H9 (cell line): ENCODE data around the gene RFX8. TPM values are rescaled to one million over a fixed set of nuclear protein-coding genes. Genes with fewer than 3 reads are reported as not detected.

Source experiments
- DNase-seq: peaks from one replicate; pipeline ENCODE4 v3.0.0-alpha.2; 2017
- H2AFZ ChIP-seq: one replicate; pipeline ENCODE4 v1.6.1; 2013; ENCODE audit warnings: mild to moderate bottlenecking, low read length, control low read depth, moderate library complexity
- H2AK5ac ChIP-seq: 2 replicates; pipeline ENCODE4 v1.6.1; 2013; ENCODE audit warnings: low read length, control low read depth, mixed read lengths; ENCODE audit not compliant: insufficient read length
- H2BK120ac ChIP-seq: one replicate; pipeline ENCODE4 v1.6.1; 2013; ENCODE audit warnings: low read depth, mild to moderate bottlenecking, low read length, control low read depth, inconsistent platforms; ENCODE audit not compliant: poor library complexity, severe bottlenecking
- H2BK12ac ChIP-seq: 2 replicates; pipeline ENCODE4 v1.6.1; 2013; ENCODE audit warnings: low read length, control low read depth, mixed read lengths, low read depth; ENCODE audit not compliant: insufficient read length
- H2BK15ac ChIP-seq: 2 replicates; pipeline ENCODE4 v1.6.1; 2013; ENCODE audit warnings: low read depth, low read length, control low read depth
- H2BK20ac ChIP-seq: one replicate; pipeline ENCODE4 v1.6.1; 2013; ENCODE audit warnings: low read depth, mild to moderate bottlenecking, low read length, control low read depth, inconsistent platforms; ENCODE audit not compliant: poor library complexity, severe bottlenecking
- H2BK5ac ChIP-seq: 2 replicates; pipeline ENCODE4 v1.6.1; 2013; ENCODE audit warnings: low read length, control low read depth, mixed read lengths; ENCODE audit not compliant: insufficient read length
- H3K14ac ChIP-seq: 2 replicates; pipeline ENCODE4 v1.6.1; 2013; ENCODE audit warnings: low read length, control low read depth; ENCODE audit not compliant: insufficient read depth
- H3K18ac ChIP-seq: 2 replicates; pipeline ENCODE4 v1.6.1; 2013; ENCODE audit warnings: low read depth, mild to moderate bottlenecking, mixed read lengths, low read length, control low read depth; ENCODE audit not compliant: insufficient read length
- H3K23ac ChIP-seq: 2 replicates; pipeline ENCODE4 v1.6.1; 2013; ENCODE audit warnings: low read length, control low read depth, mixed read lengths, low read depth; ENCODE audit not compliant: insufficient read length
- H3K23me2 ChIP-seq: 2 replicates; pipeline ENCODE4 v1.6.1; 2013; ENCODE audit warnings: low read depth, mild to moderate bottlenecking, mixed read lengths, low read length, control low read depth; ENCODE audit not compliant: insufficient read length, poor library complexity, severe bottlenecking
- H3K27ac ChIP-seq: 2 replicates; pipeline ENCODE4 v1.5.1; 2013; ENCODE audit warnings: low read length, control low read depth, mixed read lengths, low read depth; ENCODE audit not compliant: insufficient read length
- H3K27me3 ChIP-seq: 2 replicates; pipeline ENCODE4 v1.6.1; 2013; ENCODE audit warnings: low read length, control low read depth, inconsistent platforms; ENCODE audit not compliant: insufficient read depth
- H3K4ac ChIP-seq: 2 replicates; pipeline ENCODE4 v1.6.1; 2013; ENCODE audit warnings: low read depth, mild to moderate bottlenecking, control low read depth, inconsistent platforms, low read length, moderate library complexity
- H3K4me1 ChIP-seq: 2 replicates; pipeline ENCODE4 v1.6.1; 2013; ENCODE audit warnings: low read length, control low read depth, inconsistent platforms; ENCODE audit not compliant: insufficient read depth
- H3K4me2 ChIP-seq: 2 replicates; pipeline ENCODE4 v1.6.1; 2013; ENCODE audit warnings: low read length, control low read depth, mixed read lengths; ENCODE audit not compliant: insufficient read length, insufficient read depth
- H3K56ac ChIP-seq: 2 replicates; pipeline ENCODE4 v1.6.1; 2013; ENCODE audit warnings: low read depth, mild to moderate bottlenecking, mixed read lengths, low read length, control low read depth; ENCODE audit not compliant: insufficient read length
- H3K79me1 ChIP-seq: 2 replicates; pipeline ENCODE4 v1.6.1; 2013; ENCODE audit warnings: low read depth, mild to moderate bottlenecking, moderate library complexity, low read length, control low read depth, inconsistent platforms; ENCODE audit not compliant: insufficient read depth, poor library complexity, severe bottlenecking
- H3K79me2 ChIP-seq: 2 replicates; pipeline ENCODE4 v1.6.1; 2013; ENCODE audit warnings: low read length, control low read depth, inconsistent platforms; ENCODE audit not compliant: insufficient read depth
- H3K9ac ChIP-seq: 2 replicates; pipeline ENCODE4 v1.6.1; 2013; ENCODE audit warnings: low read length, control low read depth, mixed read lengths; ENCODE audit not compliant: insufficient read length; ENCODE audit errors: extremely low read depth
- H3K9me3 ChIP-seq: one replicate; pipeline ENCODE4 v1.6.1; 2013; ENCODE audit warnings: low read depth, low read length, inconsistent platforms; ENCODE audit not compliant: control insufficient read depth
- H3T11ph ChIP-seq: one replicate; pipeline ENCODE4 v1.6.1; 2013; ENCODE audit warnings: mild to moderate bottlenecking, low read length, control low read depth, inconsistent platforms
- H4K20me1 ChIP-seq: one replicate; pipeline ENCODE4 v1.6.1; 2013; ENCODE audit not compliant: control insufficient read depth, insufficient read length, insufficient read depth
- H4K5ac ChIP-seq: 2 replicates; pipeline ENCODE4 v1.6.1; 2013; ENCODE audit warnings: low read depth, mild to moderate bottlenecking, mixed read lengths, low read length, control low read depth; ENCODE audit not compliant: insufficient read length
- H4K8ac ChIP-seq: replicated peaks from 2 replicates; pipeline ENCODE4 v1.6.1; 2013; ENCODE audit warnings: low read length, control low read depth, mixed read lengths, low read depth; ENCODE audit not compliant: insufficient read length
- H4K91ac ChIP-seq: 2 replicates; pipeline ENCODE4 v1.6.1; 2013; ENCODE audit warnings: low read depth, mild to moderate bottlenecking, moderate library complexity, mixed read lengths, low read length, control low read depth; ENCODE audit not compliant: insufficient read length
- H3K27ac Mint-ChIP-seq, 3 experiments: 2 replicates in 2 of 3; 3 replicates in 1 of 3; pipeline ENCODE4 v1.8.0; 2020 to 2021; ENCODE audit warnings: mixed read lengths in 3 of 3, mild to moderate bottlenecking in 1 of 3, moderate library complexity in 1 of 3
- H3K27me3 Mint-ChIP-seq: 2 replicates; pipeline ENCODE4 v1.8.0; 2021; ENCODE audit warnings: low read depth, mild to moderate bottlenecking, moderate library complexity, mixed read lengths
- H3K36me3 Mint-ChIP-seq, 3 experiments: 2 replicates in 2 of 3; 3 replicates in 1 of 3; pipeline ENCODE4 v1.8.0; 2020 to 2021; ENCODE audit warnings: low read depth in 3 of 3, mixed read lengths in 3 of 3; ENCODE audit not compliant: insufficient read depth in 1 of 3
- H3K4me1 Mint-ChIP-seq, 2 experiments: 2 replicates each; pipeline ENCODE4 v1.8.0; 2020; ENCODE audit warnings: mixed read lengths in 2 of 2
- H3K4me3 Mint-ChIP-seq, 2 experiments: 2 replicates in 1 of 2; 3 replicates in 1 of 2; pipeline ENCODE4 v1.8.0; 2020 to 2021; ENCODE audit warnings: mild to moderate bottlenecking in 2 of 2, mixed read lengths in 2 of 2, moderate library complexity in 1 of 2
- H3K9me3 Mint-ChIP-seq, 2 experiments: 2 replicates in 1 of 2; 3 replicates in 1 of 2; pipeline ENCODE4 v1.8.0; 2020; ENCODE audit warnings: mild to moderate bottlenecking in 2 of 2, mixed read lengths in 2 of 2, moderate library complexity in 1 of 2
- WGBS: extraction: QIAGEN DNeasy Blood & Tissue Kit; methylation state at CpG from one replicate; pipeline ENCODE4 v1.1.7; 2013; ENCODE audit warnings: missing lambda C conversion rate, low lambda C conversion rate, mixed read lengths; ENCODE audit not compliant: insufficient read length; ENCODE audit errors: extremely low coverage; 5-methylcytosine and 5-hydroxymethylcytosine counted together
- total RNA-seq: library from RNA; stranded (reverse); gene quantifications from 2 replicates; pipeline ENCODE4 v1.2.1, GENCODE V29; 2021
- TF ChIP-seq, protein P1 (sequence below): fragments of 200-600 bp; sonication (generic); conservative IDR thresholded peaks from 3 replicates; pipeline ENCODE4 v1.8.0; 2021; ENCODE audit warnings: antibody characterized with exemption, mild to moderate bottlenecking

The RFX8 gene
- total RNA-seq, 1 experiment from 2014 or later = 0.22 TPM

DNA sequence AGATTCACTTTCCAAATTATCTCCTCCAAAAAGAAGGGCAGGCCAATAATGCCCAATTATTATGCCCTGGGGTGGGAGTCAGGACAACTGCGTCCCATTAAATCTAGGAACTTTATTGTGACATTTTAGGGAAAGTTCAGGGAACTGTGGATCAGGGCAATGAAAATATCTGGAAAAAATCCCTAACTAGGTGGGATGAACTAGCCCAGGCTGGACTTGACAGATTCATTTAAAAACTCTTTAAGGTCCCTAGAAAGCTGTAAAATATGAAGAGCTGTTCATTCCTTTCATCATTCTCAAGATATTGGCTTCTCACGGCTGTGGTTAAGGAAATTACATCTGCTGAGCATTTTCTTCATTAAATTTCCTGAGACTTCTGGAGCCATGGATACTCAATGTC lies 95.8 kb downstream of the RFX8 start:
- Histone ChIP-seq H3K27ac (no peak overlapping the region), H4K91ac (no peak overlapping the region), H4K5ac (no peak overlapping the region), H3K79me2 (no peaks in the 10 kb centered on the region), H3K4ac (no peak overlapping the region), H4K20me1 (no peaks in the 10 kb centered on the region), H2BK20ac (no peak overlapping the region), H4K8ac (no peak overlapping the region), H2BK5ac (no peak overlapping the region), H3K9me3 (no peaks in the 10 kb centered on the region), H3K18ac (no peak overlapping the region), H3K56ac (no peak overlapping the region), H2BK15ac (no peak overlapping the region), H2BK120ac (no peak overlapping the region), H3T11ph (no peak overlapping the region), H3K23me2 (no peaks in the 10 kb centered on the region), H2AFZ (no peak overlapping the region), H3K14ac (no peak overlapping the region), H3K9ac (no peak overlapping the region), H3K27me3 (no peaks in the 10 kb centered on the region), H2AK5ac (no peak overlapping the region), H3K79me1 (no peaks in the 10 kb centered on the region), H2BK12ac (no peak overlapping the region), H3K4me2 (no peak overlapping the region), H3K23ac (no peak overlapping the region), H3K4me1 (no peaks in the 10 kb centered on the region)
- TF ChIP-seq, protein P1, sequence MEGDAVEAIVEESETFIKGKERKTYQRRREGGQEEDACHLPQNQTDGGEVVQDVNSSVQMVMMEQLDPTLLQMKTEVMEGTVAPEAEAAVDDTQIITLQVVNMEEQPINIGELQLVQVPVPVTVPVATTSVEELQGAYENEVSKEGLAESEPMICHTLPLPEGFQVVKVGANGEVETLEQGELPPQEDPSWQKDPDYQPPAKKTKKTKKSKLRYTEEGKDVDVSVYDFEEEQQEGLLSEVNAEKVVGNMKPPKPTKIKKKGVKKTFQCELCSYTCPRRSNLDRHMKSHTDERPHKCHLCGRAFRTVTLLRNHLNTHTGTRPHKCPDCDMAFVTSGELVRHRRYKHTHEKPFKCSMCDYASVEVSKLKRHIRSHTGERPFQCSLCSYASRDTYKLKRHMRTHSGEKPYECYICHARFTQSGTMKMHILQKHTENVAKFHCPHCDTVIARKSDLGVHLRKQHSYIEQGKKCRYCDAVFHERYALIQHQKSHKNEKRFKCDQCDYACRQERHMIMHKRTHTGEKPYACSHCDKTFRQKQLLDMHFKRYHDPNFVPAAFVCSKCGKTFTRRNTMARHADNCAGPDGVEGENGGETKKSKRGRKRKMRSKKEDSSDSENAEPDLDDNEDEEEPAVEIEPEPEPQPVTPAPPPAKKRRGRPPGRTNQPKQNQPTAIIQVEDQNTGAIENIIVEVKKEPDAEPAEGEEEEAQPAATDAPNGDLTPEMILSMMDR = no peak
- WGBS = no CpG with 5 or more reads among the region's 2 CpGs
- peaks cover 13 to 15% of the 10 kb centered on the region in 2 experiments for H3K4me1 Mint-ChIP-seq
- no peaks in the 10 kb centered on the region for H3K9me3 Mint-ChIP-seq
- peaks cover 10% of the 10 kb centered on the region for H3K27me3 Mint-ChIP-seq
- H3K4me3 Mint-ChIP-seq = no peak overlapping the region
- H3K27ac Mint-ChIP-seq = no peak overlapping the region
- no peak for DNase-seq
- no peaks in the 10 kb centered on the region; a peak in 1 of 7 replicates for H3K36me3 Mint-ChIP-seq
